GM21619 (cell line): ENCODE measurements around the gene GATA2.

Experiments used
- ATAC-seq: cut with Tn5 transposase; IDR thresholded peaks from one replicate; pipeline ENCODE4 v1.9.1; 2021; ENCODE audit not compliant: unreplicated experiment

GATA2 gene

DNA sequence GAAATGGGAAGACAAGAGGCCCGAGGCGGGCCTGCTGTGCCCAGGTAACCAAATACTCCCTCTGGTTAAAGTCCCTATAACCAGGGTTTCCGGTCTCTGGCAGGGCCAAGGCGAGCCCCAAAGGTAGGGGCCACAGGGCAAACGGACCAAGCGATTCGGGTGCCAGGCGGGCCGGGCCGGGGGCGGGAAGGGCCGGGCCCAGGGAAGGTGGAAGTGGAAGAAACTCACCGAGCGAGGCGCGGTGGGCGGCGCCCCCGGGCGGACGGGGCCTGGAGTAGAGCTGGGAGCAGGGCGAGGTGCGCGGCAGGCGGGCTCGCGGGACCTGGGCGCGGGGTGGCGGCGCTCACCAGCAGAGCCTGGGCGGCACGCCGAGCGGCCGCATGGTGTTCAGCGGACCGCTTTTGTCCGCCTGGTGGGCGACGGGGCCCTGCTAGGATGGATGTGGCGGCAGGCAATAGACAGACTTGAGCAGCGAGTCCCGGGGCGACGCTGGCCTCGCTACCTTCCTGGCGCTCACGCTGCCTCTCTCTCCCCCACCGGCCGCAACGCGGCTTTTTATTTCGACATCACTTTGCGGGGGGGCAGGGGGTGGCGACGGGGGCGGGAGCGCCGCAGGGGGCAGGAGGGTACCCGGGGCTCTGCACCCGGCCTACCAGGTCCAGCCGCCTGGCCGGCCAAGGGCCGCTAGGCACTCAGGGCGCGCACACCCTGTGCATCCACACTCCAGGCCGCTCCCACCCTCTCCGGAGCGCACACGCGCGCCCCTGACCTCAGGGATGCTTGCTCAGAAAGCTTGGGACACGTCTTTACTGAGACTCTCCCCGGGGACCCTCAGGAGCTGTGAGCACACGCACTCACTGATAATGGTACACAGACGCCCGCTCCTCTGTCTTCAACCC is at the start of gene GATA2:
TSS of gene GATA2 (minus strand) at position 531 of the 899 bp plus-strand sequence. CDS start 6,170 bp downstream, outside the sequence.
- ATAC-seq = no peak

DNA sequence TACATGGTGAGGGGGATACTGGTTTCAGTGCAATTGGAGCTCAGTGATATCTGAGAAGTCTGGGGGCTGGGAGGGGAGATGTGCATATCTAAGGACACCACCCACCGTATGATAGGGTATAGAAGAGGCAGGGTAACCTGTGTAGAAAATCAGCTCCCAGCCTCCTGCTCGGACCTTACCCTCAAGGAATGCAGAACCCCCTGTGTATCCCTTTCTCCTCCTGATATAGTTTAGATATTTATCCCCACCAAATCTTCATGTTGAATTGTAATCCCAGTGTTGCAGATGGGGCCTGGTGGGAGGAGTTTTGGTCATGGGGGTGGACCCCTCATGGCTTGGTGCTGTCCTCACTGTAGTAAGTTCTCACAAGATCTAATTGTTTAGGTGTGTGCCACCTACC is 48.2 kb upstream of the GATA2 start:
- no peak for ATAC-seq

GRCh38 chr3:128539376-128539775 is 46.4 kb upstream of the GATA2 start:
- no peak for ATAC-seq

DNA sequence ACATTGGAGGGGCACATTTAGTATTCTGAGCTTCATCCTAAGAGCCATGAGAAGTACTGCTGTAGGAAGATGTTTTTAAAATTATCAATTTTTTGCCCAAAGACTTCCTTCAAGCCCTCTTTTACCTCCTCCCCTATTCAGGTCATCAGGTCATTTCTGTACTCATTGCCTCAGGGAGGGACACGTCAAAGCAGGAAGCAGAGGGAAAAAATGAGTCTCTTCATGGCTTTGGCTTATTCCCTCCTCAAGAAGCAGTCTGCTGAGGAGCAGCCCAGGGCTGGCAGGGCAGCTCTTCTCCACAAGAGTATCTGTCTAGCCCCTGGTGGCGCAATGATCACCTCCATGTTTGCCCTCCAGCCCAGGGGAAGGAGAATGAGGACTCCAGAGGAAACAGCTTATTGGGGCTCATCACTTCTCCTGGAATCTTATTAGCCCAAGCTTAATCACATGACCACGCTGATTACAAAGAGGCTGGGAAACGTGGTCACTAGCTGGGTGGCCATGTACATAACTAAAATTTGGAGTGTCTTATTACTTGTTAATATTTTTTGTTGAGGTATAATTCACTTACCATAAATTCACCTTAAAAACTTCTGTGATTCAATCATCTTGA is 44.2 kb upstream of the GATA2 start:
- no peak for ATAC-seq

DNA sequence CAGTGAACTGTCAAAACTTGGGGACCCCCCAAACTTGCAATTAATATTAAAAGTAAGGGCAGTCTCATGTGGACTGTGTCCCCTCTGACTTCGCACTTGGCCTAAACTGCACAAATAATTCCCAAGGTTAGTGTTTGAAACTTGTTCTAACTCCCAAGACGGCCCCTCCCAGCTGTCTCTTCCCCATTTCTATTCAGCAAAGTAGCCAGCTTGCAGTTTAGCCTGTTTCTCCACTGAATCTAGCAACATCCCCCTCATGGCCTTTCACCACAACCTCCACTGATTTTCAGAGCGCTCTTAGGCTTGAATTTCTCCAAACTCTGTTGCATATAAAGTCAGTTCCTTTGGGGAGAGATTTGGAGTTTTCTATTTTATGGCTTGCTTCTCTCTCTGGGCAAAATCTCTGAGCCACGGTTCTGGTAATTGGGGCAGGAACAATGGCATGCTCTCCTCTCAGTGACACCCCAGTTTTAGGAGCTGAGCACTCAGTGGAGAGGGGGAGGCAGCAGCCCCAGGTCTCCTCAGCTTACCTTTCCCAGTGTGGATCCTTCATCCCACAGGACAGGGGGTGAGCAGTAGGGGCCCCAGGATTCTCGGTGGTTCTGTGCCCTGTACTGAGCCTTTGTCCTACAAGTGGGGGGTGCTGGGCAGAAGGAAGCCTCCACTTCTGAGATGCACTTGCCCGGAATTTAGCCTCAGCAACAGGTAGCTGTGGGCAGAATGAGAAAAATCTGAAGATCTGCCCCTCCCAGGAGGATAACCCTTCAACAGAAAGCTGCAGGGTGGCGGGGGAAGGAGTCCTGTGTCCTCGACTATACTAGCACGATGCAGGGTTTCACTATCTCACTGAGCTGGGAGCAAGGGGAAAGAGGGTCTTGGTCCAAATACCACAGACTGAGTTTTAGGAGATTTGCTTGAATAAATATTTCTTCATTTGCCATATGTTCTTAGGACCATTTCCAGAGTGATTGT is 39.3 kb upstream of the GATA2 start:
- ATAC-seq = no peak

- no peak for ATAC-seq
These were observed 31.6 kb upstream of the GATA2 start for GRCh38 chr3:128524374-128525299.

GRCh38 chr3:128523591-128523990 is 30.6 kb upstream of the GATA2 start:
- ATAC-seq = no peak

- ATAC-seq = no peak
These were observed 28.7 kb upstream of the GATA2 start for GRCh38 chr3:128521715-128522114.

- no peak for ATAC-seq
These were observed 25.8 kb upstream of the GATA2 start for GRCh38 chr3:128518587-128519490.

DNA sequence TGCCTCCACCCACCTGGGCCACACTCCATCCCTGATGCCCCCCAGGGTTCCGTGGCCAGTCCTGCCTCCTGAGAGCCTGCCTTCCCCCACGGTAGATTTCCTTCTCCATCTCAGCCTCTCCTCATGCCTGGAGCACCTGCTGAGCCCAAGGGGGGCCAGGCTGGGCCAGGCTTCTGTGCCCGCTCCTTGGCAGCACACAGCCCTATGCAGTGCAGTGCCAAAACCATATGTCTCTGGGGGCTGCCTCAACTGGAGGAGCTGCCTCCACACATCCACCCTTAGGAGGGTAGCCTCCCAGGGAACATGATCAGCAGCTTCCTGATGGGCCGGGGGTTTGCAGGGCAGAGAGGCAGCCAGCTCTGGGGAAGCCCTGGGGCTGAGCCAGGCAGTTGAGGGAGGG is 24.6 kb upstream of the GATA2 start:
- no peak for ATAC-seq

DNA sequence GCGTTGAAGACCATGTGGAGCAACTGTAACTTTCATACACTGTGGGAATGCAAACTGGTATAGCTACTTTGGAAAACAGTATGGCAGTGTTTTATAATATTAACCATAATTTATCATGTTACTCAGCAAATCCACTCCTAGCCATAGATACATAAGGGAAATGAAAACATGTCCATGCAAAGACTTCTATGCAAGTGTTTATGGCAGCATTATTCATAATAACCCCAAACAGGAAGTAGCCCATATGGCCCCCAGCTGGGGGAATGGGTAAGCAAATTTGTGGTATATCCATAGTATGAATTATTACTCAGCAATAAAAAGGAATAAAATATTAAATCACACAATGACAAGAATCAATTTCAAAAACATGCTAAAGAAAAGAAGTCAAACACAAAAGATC is 23.0 kb upstream of the GATA2 start:
- no peak for ATAC-seq

GRCh38 chr3:128508852-128509251 is 15.9 kb upstream of the GATA2 start:
- no peak for ATAC-seq

- ATAC-seq = no peak
These were observed 13.8 kb upstream of the GATA2 start for GRCh38 chr3:128506754-128507153.

- ATAC-seq = no peak
These were observed 12.8 kb upstream of the GATA2 start for GRCh38 chr3:128505771-128506170.

DNA sequence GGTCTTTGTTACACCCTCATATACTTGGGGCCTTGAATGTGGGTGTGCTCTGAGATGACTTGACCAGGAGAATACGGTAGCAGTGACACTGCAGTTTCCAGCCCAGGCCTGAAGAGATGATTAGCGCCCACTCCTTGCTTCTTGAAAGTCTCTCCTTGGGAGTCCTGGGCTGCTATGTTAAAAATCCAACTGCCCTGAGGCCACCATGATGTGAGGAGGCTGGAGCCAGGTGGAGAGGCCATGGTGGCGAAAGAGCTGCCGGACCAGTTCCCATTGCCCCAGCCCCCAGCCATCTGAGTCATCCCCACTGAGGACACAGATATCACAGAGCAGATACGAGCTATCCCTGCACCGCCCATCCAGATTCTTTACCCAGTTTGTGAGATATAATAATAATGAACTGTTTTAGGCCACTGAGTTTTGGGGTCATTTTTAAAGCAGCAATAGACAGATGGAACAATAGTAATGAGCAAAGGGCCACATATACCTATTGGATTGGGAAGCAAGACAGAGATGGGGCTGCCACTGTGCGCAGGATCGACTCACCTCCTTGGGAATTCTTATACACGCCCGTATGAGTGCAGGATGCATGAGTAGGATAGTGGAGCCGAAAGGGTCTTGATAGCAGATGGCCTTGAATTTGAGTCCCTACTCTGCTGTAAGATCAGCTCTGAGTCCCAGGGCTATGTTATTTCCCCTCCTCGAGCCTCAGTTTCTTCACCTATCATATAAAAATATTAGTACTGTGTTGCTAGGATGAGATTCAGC is 12.1 kb upstream of the GATA2 start:
- ATAC-seq = no peak

DNA sequence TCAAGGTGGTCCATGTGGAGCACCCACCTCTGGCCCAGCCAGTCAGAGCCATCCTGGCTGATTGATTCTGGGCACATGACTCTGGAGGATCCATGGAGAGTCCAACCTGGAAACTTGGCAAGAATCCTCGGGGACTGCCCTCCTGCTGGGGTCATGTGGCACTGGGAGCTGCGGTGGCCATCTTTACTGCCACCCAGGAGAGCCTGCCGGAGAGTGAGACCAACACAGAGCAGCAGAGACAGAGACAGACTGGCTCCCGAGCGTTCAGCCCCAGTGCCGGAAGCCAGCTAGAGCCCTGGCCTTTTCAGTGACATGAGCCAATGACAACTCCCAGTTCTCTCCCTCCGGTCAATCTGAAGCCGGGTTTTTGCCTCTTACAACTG is 11.5 kb upstream of the GATA2 start:
- ATAC-seq = no peak

GRCh38 chr3:128503751-128504532 is 10.9 kb upstream of the GATA2 start:
- ATAC-seq = no peak
